HG02571 (cell line): ENCODE results near the gene HERC3.

ENCODE experiments used
- ATAC-seq: cut with Tn5 transposase; IDR thresholded peaks from one replicate; pipeline ENCODE4 v1.9.1; 2021; ENCODE audit warnings: mild to moderate bottlenecking, moderate library complexity; ENCODE audit not compliant: unreplicated experiment

Gene HERC3

DNA sequence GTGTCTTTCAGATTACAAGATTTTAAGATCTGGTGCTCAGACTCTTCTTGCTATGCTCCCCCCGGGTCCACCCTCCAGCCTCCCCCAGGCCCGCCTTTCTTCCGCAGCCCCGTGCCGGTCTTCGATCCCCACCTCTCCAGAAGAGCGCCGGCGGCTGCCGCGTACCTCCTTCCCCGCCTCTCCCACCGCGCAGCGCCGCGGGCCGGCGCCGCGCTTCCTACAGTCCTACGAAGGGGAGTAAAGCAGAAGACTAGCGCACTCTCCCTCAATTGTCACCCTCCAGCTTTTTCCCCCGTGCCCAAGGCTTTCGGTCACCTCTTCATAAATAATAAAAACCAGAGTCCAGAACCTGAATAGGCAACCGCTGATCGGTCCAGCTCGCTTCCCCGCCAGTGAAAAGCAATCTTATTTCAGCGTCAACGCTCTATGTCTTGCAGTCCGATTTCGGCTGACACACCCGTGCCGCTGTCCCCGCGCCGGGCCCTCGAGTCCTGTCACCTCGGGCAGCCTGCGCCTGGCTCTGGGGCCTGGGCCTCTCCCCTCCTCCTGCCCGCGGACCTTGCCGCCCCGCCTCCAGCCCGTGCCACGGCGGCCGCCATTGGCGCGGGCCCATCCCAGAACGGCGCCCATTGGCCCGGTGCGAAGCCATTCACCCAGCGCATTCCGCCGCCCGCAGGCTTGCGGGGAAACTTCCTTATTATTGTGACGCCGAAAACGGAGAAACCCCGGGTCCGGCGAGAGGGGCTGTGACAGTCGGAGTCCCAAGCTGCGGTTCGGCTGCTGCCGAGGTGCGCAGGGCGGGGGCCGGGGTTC, at the start of gene HERC3:
HERC3 (plus strand) TSS at position 694 of the 813 bp plus-strand sequence. CDS start 13,344 bp downstream, outside the sequence.
- peak; percentile 98 for ATAC-seq

DNA sequence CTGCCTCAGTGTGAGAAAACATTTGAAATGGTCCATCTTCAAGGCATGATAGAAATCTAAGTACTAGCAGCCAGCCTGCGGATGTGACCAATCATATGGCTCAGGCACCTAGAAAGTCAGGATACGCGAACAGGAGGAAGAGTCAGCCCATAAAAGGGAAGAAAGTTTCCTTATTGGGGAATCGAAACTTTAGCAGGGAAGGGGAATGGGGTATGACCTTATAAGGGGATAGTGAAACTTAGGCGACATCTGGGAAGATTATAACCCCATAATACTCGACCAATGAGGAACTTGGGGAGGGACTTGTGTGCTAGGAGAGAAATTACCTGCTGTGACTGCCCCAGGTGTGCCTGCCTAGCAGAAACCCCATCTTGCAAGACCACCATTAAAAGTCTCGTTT, 42.5 kb upstream of the HERC3 start:
- ATAC-seq: no peak

DNA sequence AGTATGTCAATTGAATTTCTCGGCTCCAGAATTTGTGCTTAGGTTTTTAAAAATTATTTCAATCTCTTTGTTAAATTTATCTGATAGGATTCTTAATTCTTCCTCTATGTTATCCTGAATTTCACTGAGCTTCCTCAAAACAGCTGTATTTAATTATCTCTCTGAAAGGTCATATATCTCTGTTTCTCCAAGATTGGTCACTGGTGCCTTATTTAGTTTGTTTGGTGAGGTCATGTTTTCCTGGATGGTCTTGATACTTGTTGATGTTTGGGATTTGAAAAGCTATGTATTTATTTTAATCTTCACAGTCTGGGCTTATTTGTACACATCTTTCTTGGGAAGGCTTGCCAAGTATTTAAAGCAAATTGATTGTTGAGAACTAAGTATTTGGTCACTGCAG, 24.7 kb upstream of the HERC3 start:
- no peak for ATAC-seq

- ATAC-seq: no peak
These were observed 22.3 kb upstream of the HERC3 start for GRCh38 chr4:88570001-88570400.

DNA sequence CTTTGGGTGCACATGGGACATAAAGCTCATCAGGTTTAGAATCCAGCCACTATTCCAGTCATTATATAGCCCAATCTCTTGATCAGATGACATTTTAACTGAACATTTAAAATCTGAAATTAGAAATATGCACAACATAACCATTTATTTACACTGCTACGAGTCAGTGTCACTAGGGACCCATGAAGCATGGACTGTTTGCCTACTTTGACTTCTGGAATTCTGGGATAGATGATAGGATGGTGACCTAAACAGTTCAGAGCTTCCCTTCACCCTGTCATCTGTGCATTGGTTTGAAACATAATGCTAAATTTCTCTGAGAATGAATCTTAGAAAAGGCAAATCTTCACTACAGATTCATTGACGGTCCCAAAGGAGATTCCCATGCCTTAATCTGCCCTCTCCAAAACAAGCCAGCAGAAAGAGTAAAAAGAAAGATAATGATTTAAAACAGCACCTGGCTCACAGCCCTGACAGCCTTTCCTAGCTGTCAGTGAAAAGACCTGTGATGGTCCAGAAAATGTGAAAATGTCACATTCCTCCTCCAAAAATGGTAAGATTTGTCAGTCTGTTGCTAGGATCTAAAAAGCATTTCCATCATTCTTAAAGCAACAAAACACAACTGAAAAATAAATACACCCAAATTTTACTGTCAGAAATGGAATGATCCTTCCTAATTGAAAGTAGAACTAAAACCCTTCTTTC, 18.9 kb upstream of the HERC3 start:
- no peak for ATAC-seq

DNA sequence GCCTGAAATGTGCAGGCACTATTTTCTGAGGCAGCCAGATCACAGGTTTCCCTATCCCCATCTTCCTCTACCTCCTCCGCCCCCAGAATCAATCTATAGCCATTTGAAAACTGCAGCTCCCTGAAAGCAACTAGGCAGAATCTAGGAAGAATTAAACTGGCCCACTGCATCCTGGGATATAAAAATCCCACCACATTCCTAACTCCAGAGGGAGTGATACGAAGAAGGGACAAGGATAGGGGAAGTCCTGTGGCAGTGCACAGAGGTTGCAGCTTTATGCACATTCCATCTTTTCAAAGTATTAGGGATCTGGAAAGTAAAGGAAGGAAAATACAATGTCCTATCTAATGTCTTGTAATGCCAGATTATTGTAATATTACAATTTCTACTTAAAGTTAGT, 18.3 kb upstream of the HERC3 start:
- no peak for ATAC-seq

DNA sequence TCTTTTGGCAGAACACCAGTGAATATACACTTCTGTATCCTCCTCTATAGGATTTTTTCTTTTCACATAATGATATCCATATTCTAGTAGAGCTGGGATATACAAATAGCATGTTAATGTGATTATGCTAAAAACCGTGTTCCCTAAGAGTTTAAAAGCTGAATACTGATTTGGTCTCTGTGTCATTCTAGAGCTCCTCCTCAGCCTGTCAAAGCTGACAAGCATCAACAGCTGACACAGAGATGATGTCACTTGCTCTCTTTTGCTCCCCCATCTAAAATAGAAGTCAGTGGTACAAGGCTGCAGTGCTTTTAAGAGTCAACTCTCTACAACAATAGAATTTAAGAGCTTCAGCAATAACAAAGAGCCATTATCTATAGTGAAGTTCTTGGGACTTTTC, 17.1 kb upstream of the HERC3 start:
- ATAC-seq: no peak

DNA sequence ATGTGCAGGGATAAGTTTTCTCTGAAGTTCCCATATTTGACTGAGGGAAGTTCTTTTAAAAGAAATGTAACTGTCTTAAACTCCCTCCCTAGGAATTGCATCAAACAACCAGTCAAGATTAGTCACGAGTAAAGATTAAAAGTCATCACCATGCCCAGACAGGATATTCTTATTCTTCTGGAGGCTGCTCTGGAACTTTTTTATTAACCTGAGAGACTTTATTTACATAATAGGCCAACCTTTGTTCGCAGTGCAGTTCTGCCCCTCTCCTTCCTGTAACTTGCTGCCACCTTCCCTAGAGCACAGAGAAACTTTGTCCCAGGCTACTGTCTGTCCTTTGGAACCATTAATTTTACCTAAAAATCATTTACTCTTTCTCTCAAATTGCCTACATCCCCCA, 9.8 kb upstream of the HERC3 start:
- ATAC-seq: no peak

GRCh38 chr4:88583631-88584470, 8.4 kb upstream of the HERC3 start:
- ATAC-seq: no peak

DNA sequence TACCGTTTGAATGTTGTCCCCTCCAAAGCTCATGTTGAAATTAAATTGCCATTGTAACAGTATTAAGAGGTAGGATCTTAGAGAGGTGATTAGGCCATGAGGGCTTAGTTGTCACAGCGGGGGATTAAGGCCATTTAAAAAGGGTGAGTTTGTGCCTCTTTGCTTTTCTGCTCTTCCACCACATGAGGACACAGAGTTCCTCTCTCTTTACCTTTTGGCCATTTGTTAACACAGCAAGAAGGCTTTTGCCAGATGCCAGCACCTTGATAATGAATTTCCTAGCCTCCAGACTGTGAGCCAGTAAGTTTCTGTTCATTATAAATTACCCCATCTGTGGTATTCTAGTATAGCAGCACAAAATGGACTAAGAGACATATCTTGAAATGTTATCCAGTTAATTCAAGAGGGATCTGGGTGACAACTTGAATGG, 7.8 kb upstream of the HERC3 start:
- ATAC-seq: no peak

GRCh38 chr4:88585917-88586316, 6.4 kb upstream of the HERC3 start:
- no peak for ATAC-seq

DNA sequence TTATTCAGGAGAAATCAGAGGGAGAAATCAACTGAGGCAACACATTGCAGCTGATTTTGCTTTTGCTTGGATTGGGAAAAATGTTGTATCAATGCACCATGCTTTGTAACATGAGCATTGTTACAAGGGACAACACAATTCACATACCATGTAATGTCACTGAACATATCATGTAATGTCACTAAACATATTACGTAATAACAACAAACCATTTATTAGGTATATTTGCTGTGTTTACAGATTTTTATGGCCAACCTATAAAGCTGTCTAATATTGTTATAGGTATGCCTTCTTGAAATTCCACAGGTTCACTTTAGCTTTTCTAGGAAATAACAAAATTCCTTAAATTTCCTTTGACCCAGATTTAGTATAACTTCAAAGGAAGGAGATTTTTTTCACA, 5.0 kb upstream of the HERC3 start:
- ATAC-seq: no peak

- ATAC-seq: peak; percentile 78
These were observed 544 bp downstream of the HERC3 start for GRCh38 chr4:88592600-88593448.

- ATAC-seq: no peak
These were observed 5.8 kb downstream of the HERC3 start for GRCh38 chr4:88597970-88598660.

DNA sequence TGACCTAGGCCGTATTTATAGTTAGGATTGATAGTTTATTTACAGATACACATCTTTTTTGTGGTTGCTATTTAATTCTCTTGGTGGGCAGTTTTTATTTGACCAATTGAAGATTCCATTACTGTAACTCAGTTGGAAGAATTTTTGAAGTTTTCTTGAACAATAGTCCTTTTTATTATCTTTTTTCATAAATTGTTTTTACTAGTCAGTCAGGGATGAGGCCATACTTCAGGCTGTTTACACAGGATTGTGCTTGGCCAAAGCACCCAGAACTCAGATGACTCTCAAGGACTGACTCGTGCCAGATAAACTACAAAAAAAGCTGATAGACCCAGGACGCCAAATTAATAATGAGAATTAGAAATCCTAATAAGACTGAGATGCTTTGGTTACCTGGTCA, 7.0 kb downstream of the HERC3 start:
- ATAC-seq: no peak

DNA sequence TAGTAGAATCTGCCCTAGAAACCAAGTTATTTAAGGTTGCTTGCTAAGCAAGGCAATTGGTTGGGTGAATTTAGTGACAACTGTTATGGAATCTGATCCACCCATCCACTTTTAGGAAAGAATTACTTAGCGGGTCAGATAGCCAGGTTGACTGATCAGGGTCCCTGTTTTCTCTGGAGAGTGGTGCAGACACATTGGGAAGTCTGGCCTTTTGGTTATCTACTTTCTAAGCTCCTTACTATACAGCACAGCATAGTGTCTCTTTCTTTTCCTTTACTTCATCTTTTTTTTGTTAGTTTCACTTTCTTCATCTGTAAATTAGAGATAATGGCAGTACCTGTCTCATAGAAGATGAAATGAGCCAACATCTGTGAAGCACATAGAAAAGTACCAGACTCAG, 7.4 kb downstream of the HERC3 start:
- ATAC-seq: no peak

GRCh38 chr4:88600176-88600838, 8.0 kb downstream of the HERC3 start:
- no peak for ATAC-seq

- no peak for ATAC-seq
These were observed 12.8 kb downstream of the HERC3 start for GRCh38 chr4:88604978-88605678.

DNA sequence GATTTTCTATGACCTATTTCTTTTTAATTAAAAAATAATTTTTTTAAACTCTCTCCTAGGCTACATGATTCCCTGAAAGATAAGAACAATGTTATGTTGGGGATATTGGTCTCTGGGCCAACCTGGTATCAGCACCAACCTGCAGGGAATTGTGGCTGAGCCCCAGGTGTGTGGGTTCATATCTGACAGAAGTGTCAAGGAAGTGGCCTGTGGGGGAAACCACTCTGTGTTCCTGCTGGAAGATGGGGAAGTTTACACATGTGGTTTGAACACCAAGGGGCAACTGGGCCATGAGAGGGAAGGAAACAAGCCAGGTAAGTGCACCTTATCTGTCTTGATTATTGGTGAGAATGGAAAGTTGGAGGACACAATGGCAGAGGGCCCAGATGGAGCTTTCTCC, 13.5 kb downstream of the HERC3 start:
- ATAC-seq: no peak
